G401.6 (cell line): Measurements from ENCODE around the gene NTN4.
"Not testable (repeated sequence)": the region's sequence is repeated elsewhere in the genome, so short reads cannot be mapped to it uniquely, and the experiment has no call there.

Experiments used
- FAIRE-seq: peaks from 2 replicates; lab custom pipeline; 2012; peaks lifted over from hg19 to GRCh38; lab: Jason Lieb, UNC

NTN4 gene

DNA sequence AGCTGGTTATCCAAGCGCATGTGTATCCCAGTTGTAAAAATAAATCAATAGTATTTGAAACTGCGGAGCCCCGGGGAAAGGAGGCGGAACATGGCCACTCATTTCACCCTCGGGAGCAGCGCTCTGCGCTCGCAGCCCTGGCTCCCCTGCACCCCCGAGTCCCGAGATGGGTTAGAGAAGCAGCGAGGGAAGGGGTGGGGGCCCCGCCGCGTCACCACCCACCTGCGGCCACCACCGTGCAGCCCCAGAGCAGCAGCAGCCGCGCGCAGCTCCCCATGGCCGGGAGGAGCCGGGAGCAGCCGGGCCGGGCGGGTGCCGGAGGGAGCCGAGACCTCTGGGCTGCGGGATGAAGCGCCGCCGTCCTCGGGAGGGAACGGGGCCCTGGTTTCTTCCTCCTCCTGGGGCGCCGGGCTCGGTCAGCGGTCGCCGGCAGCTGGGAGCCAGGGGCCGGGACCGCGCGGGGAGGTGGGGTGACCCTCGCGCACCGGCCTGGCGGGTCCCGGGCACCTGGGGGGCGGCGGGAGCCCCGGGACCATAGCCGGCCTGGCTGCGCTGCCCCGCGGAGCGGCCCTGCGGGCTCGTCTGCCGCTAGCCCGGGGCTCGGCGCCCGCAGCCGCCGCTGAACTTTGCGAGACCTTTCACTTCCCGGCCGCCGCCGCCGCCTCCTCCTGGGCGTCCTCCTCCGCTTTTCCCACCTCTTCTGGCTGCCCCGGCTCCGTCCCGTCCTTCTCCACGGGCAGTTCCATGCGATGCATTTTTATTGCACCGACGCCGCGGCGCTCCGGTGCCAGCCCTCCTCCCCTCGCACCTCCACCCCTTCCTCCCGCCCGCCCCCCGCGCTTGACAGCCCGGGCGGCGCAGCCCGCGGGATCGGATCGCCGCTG lies at the start of gene NTN4:
Gene NTN4, minus strand, starts transcription at position 732 of the 884 bp plus-strand sequence. Its CDS starts 455 bp downstream, at position 277.
- FAIRE-seq: no peak

- no peak for FAIRE-seq
Observed at GRCh38 chr12:95838125-95838524, 47.6 kb upstream of the NTN4 start.

GRCh38 chr12:95837240-95838038 lies 46.9 kb upstream of the NTN4 start:
- FAIRE-seq: no peak

DNA sequence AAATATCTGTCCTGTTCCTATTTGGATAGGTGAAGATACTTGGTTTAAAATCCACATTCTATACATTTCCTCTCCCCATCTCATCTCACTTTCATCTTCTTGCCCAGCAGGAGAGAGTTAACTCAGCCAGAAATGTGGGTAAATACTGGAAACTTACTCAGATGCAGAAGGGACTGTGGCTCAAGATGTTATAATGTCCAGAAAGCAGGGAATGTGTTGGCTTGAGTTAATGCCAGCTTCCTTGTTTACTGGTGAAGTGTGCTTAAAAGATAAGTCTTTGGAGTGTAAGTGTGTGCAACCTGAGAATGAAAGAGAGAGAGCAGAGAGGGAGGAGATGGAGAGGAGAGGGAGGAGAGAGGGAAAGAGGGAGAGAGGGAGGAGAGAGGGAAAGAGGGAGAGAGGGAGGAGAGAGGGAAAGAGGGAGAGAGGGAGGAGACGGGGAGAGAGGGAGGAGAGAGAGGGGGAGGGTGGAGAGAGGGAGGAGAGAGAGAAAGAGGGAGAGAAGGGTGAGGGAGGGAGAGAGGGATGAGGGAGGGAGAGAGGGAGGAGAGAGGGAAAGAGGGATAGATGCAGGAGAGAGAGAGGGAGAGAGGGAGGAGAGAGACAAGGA lies 46.2 kb upstream of the NTN4 start:
- FAIRE-seq: no peak

- FAIRE-seq: no peak
Observed at GRCh38 chr12:95836185-95836609, 45.6 kb upstream of the NTN4 start.

DNA sequence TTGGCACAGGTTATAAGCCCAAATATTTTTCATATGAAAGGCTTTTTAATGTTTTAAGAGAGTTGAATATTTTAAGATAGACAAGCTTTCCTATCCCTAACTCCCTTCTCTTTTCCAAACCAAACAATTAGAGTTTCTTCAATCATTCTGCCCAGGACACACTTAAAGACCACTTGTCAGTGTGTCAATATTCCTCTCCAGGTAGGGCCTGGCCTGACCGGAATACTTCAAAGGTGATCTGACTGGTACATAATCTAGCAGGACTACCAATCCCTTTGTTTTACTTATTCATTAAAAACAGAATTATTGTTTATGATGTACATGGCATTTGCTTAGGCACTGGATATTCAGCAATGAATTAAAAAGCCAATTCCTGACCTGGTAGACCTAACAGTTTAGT lies 44.0 kb upstream of the NTN4 start:
- no peak for FAIRE-seq

DNA sequence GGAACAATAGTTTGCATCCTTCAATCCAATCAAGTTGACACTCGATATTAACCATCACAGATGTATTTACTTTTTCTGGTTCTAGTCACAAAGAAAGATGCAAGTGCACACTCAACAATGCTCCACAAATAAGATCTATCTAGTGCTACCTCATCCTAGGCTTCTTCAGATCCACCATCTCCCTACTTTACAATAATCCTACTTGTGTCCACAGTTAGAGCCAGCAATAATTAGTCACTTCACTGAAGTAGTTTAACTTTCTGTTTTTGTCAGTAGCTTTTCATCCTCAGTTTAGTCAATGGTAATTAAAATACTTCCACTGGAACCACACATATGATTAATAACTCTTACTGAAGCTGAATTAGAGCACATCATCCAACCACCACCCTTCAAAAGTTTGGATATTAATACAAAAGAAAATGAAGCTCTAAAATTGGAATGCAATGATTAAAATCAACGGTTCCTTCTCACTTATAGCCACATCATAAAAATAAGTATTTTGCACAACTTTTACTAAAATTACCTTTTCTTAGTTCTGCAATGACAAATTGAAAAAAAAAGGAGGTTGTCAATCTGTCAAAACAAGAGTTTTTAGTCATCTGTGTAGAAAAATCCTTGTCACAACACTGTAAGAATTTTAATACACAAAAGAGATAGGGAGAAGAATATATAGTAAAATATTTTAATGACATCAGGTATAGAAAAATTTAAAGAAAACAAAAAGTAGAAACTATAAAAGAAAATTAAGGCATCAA lies 39.9 kb upstream of the NTN4 start:
- peak; percentile 17 for FAIRE-seq

- no peak for FAIRE-seq
Observed at GRCh38 chr12:95829395-95829794, 38.8 kb upstream of the NTN4 start.

DNA sequence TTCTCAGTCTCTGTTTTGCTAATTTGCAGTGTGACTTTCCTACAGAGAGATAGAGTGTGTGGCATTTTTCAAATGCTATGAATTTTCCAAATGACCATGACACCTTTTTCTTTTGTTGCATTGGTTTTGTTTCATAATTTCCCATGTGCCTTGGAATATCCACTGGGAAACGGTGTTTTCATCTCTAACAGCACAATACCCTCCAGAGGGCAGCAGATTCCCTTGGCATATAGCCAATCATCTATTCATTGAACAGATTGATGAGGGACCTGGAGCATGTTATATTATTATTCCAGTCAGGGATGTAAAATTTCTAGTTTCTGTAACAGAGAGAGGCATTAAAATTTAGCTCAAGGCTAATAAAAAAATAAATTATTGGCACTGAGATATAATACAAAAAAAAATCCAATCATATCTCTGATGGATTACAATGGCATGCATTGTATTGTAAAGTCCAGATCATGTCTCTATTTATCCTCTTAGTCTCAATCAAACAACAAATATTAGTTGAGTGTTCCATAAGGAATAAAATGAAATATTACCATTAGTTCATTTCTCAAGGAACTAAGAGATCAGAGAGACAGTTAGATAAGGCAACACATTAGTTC lies 29.6 kb upstream of the NTN4 start:
- FAIRE-seq: peak; percentile 81

DNA sequence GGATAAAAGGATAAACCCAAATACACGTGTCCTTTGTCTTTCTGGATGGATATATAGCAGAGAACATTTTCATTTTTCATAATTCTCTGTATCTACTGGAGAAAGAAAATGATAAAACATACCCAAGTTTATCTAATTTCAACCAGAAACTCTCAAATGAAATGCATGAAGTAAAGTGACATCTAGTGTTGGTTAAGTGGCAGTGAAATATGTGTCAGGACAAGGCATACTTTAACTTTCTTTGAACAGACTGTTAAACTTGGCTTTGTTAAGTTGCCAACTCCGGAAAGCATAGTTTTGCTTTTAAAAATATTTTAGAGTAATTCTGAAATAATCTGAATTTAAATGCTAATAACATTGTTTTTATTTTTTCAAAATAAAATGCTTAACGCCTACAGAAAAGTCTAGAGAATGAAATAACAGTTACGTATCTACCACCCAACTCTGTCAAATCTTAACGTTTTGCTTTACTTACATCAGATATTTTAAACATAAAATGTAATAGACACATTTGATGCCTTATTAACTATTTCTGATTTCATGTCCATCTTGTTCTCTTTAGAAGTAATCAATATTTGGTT lies 25.2 kb upstream of the NTN4 start:
- peak; percentile 98 for FAIRE-seq

GRCh38 chr12:95812155-95812554 lies 21.6 kb upstream of the NTN4 start:
- FAIRE-seq: not testable (repeated sequence)

- FAIRE-seq: no peak
Observed at GRCh38 chr12:95810411-95810810, 19.8 kb upstream of the NTN4 start.

DNA sequence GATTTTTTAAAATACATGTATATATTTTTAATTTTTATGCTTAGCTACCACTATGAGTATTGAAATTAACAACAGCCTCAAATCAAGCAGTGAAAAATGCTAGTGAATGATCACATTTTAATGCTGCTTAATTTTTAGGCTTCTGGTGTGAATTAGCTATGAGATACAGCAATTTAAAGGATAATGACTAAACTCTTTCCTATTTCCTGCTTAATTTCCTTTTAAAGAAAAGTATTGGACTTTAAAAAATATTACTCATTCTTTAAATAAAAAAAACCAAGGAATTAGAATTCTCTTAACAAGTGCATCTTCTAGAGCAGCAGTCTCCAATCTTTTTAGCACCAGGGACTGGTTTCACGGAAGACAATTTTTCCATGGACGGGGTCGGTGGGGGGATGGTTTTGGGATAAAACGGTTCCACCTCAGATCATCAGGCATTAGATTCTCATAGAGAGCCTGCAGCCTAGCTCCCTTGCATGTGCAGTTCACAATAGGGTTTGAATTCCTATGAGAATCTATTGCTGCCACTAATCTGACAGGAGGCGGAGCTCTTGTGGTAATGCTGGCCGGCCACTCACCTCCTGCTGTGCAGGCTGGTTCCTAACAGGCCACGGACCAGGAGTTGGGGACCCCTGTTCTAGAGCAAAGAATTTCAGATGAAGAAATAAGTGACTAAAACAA lies 18.6 kb upstream of the NTN4 start:
- no peak for FAIRE-seq

GRCh38 chr12:95808146-95808545 lies 17.6 kb upstream of the NTN4 start:
- FAIRE-seq: peak; percentile 87

DNA sequence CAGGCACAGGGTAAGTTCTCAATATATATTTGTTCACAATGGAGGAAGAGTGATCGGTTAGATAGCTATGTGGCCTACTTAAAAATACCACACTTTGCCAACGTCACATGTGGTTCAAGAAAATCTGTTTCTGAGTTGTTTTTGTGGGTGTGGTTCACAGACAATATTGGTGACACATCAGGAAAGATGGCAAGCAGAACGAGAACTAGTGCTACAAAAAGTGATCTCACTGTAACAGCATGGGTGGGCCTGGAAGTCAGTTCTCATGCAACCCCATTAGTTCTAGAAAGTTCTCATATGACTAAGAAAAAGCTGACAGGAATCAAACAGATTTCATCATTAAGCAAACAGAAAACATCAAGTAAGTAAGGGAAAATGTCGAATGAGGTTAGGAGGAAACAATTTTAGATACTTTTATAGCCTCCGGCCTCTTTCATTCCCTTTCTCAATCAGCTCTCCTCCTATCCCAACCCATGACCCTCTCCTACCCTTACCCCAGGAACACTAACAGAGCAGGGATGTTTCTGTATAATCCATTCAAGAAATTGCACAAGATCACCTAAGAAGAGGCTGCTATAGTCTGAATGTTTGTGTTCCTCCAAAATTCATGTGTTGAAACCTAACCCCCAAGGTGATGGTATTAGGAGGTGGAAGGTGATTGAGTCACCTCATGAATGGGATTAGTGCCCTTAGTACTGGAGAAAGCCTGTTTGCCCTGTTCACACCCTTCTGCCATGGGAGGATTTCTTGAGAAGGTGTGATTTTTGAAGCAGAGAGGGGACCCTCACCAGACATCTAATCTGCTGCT lies 15.5 kb upstream of the NTN4 start:
- peak; percentile 99 for FAIRE-seq

DNA sequence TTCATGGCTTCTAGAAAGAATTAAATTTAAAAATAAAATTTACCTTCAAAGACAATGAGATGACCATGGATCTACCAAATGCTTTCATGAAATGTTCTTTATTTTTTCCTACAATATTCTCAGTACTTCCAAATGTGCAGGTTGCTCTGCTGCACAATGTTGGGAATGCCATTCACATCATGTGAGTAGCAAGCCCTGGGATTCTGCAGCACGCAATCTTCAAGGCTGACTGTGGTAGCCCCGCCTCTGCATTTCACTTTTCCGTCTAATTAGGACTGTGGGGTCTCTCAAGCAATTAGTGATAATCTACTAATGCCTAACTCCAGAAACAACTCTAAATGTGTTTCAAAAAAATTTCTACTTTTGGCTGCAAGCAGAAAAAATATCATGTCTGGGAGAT lies 13.7 kb upstream of the NTN4 start:
- FAIRE-seq: no peak

DNA sequence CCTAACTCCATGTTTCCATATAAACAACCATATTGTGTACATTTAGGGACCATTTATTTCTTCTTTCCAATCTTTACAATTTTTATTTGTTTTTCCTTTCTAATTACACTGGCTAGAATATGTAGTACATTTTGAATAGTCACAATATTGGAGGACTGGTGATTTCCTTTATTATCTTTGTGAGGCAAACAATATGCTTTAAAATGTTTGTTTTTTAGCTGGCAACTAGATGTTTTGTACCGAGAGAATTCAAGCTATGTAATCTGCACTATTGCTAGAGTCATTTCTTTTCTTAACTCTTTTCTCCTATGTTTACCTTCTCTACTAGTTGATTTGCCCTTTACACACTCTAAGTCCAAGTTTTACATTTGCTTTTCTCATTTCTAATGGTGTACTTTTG lies 13.3 kb upstream of the NTN4 start:
- FAIRE-seq: no peak

- FAIRE-seq: peak; percentile 98
Observed at GRCh38 chr12:95802482-95803270, 12.1 kb upstream of the NTN4 start.

DNA sequence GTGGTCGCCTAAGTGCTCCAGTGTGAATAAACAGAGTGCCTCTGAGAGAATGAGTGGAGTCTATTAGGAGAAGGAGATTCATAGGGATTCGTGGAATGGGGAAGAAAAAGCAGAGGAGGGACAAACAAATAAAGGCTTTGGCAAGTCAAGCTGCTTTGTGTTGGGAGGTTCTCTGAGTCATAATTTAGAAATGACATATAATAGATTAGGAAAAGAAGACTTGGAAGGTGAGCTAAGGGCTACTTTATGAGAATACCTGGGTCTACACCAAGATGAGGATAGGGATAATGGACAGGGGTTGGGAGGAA lies 6.4 kb upstream of the NTN4 start:
- FAIRE-seq: no peak
